GM12872 (cell line): Measurements from ENCODE around the gene BRCA1.

Source experiments
- TF ChIP-seq, protein P1 (sequence below): IDR thresholded peaks from 3 replicates; pipeline ENCODE4 v1.5.1; 2011; ENCODE audit warnings: low read depth, mild to moderate bottlenecking, low read length, moderate library complexity; ENCODE audit not compliant: insufficient read depth

BRCA1 gene

DNA sequence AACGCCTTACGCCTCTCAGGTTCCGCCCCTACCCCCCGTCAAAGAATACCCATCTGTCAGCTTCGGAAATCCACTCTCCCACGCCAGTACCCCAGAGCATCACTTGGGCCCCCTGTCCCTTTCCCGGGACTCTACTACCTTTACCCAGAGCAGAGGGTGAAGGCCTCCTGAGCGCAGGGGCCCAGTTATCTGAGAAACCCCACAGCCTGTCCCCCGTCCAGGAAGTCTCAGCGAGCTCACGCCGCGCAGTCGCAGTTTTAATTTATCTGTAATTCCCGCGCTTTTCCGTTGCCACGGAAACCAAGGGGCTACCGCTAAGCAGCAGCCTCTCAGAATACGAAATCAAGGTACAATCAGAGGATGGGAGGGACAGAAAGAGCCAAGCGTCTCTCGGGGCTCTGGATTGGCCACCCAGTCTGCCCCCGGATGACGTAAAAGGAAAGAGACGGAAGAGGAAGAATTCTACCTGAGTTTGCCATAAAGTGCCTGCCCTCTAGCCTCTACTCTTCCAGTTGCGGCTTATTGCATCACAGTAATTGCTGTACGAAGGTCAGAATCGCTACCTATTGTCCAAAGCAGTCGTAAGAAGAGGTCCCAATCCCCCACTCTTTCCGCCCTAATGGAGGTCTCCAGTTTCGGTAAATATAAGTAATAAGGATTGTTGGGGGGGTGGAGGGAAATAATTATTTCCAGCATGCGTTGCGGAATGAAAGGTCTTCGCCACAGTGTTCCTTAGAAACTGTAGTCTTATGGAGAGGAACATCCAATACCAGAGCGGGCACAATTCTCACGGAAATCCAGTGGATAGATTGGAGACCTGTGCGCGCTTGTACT, at the start of gene BRCA1:
TSS of gene BRCA1 (minus strand) at position 232 of the 834 bp plus-strand sequence. CDS start 1,268 bp downstream, outside the sequence.
- TF ChIP-seq, protein P1, sequence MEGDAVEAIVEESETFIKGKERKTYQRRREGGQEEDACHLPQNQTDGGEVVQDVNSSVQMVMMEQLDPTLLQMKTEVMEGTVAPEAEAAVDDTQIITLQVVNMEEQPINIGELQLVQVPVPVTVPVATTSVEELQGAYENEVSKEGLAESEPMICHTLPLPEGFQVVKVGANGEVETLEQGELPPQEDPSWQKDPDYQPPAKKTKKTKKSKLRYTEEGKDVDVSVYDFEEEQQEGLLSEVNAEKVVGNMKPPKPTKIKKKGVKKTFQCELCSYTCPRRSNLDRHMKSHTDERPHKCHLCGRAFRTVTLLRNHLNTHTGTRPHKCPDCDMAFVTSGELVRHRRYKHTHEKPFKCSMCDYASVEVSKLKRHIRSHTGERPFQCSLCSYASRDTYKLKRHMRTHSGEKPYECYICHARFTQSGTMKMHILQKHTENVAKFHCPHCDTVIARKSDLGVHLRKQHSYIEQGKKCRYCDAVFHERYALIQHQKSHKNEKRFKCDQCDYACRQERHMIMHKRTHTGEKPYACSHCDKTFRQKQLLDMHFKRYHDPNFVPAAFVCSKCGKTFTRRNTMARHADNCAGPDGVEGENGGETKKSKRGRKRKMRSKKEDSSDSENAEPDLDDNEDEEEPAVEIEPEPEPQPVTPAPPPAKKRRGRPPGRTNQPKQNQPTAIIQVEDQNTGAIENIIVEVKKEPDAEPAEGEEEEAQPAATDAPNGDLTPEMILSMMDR, result no peak

DNA sequence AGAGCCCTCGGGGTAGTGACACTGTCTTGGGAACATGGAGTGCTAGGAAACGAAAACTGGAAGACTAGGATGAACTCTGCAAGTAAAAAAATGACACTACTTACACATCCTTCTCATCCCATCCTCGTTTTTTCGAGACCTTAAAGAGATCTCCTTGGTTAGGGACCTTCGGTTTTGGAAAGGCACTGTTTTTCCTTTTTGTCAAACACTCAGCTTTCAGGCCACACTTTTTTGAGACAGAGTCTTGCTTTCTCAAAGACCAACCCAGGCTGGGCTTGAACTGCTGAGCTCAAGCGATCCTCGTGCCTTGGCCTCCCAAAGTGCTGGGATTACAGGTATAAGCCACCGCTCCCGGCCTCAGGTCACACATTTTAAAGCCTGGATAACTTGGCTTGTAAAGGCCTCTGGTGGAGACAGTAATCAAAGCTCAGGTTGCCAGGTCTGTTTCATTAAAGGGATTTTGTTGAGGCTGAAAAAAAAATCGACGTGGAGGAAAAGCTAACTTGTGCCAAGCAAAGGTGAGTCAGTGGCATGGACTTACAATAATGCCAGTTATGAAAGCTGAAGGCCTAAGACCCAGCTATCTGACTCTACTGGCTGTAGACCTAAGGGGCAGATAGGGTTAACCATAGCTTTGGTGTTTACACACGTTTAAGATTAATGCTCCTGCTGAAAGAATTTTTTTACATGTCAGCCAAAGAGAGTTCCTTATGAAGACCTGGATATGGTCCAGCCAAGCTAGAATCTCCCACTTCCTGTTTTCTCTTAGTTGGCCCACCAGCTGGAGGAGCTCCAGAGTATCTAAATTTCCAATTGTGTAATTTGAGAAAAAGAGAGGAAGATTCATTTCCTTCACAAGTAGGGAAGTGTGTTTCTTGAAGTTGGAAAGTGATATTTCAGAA, 46.7 kb upstream of the BRCA1 start:
- TF ChIP-seq, protein P1, result peak; percentile 24; the same call in 1 of the 3 replicates

DNA sequence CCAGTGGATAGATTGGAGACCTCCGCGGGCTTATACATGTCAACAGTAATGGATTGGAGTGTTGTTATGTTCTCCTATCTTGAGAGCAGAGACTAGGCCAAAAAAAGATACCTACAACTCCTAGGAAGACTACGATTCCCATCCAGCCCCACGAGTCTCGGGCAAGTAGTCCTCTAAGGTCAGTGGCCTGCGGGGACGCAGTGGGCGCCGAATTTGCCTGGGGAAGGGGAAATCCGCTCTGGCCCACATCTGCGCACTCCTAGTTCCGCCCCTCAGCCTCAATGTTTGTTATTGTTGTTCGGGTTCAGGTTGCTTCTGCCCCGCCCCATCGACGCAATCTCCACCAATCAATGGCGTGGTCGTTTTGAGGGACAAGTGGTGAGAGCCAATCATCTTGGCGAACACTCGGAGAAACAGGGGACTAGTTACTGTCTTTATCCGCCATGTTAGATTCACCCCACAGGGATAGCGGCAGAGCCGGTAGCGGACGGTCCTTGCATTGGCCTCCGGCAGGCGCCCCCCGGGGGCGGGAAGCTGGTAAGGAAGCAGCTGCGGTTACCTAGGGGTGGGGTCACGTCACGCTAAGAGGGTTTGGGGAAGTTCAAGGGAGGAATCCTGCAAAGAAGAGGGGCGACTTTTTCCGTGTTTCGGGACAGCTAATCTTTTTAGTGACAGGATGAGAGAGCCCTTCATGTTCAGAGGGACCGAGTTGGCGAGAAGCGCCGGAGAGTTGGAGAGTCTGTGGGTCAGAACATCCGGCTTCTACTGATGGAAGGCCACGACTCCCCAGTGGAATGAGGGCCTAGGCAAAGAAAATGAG, 45.8 kb upstream of the BRCA1 start, which contains the start of gene NBR1:
TSS of gene NBR1 (plus strand) at position 449 of the 820 bp plus-strand sequence. CDS start 4,586 bp downstream, outside the sequence.
- TF ChIP-seq, protein P1, result 0 out of 3 replicates have a peak, but pooled peaks have one; percentile 31

DNA sequence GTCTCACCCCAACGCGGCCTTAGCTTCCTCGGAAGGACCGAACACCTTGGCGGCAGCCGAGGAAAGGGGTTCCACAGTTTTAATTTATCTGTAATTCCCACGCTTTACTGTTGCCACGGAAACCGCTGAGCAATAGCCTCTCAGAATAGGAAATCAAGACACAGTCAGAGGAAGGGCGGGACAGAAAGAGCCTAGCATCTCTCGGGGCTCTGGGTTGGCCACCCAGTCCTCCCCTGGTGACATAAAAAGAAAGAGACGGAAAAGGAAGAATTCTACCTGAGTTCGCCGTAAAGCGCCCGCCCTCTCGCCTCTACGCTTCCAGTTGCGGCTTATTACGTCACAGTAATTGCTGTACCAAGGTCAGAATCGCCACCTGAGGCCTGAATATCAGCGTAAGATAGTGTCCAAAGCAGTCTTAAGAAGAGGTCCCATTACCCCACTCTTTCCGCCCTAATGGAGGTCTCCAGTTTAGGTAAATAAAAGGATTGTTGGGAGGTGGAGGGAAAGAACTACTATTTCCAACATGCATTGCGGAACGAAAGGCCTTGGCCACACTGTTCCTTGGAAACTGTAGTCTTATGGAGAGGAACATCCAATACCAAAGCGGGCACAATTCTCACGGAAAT, 45.1 kb upstream of the BRCA1 start:
- TF ChIP-seq, protein P1, result no peak

DNA sequence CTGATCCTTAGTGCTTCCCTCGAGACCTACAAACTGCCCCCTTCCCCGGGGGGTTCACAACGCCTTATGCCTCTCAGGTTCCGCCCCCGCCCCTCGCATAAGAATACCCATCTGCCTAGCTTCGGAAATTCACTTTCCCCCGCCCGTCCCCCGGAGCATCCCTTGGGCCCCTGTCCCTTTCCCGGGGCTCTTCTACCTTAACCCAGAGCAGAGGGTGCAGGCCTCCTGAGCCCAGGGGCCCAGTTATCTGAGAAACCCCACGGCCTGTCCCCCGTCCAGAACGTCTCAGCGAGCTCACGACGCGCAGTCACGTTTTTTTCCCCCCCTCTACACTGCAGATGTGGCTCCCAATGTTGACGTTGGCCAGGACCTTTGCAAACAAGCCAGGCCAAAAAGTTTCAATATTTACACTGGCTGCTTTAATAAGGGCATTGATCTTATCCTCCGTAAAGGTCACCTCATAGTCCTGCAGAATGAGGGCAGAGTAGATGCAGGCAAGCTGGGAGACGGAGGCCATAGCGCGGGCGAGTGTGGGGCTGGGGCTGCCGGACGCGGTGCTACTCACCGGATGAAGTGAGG, 44.5 kb upstream of the BRCA1 start:
- TF ChIP-seq, protein P1, result no peak

DNA sequence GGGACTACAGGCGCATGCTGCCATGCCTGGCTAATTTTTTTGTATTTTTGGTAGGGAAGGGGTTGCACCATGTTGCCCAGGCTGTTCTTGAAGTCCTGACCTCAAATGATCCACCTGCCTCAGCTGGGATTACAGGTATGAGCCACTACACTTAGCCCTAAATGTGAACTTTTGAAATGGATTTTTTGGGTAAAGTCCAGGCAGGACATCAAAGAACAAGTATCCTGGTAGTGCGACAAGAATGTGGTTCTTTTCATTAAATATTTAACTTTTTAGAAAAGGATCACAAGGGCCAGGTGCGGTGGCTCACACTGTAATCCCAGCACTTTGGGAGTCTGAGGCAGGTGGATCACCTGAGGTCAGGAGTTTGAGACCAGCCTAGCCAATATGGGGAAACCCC, 30.5 kb upstream of the BRCA1 start:
- TF ChIP-seq, protein P1, result no peak
